ENCODE measurements around the gene FBXO28.

The FBXO28 gene

GRCh38 chr1:224092601-224093000 lies 21.3 kb upstream of the FBXO28 start:
- H3K4me1 ChIP-seq (ENCODE audit: control insufficient read depth, insufficient read depth, low read length, poor library complexity, severe bottlenecking) = no peaks in the 10 kb centered on the region
- H3K27me3 ChIP-seq (replicated peaks; ENCODE audit: control insufficient read depth, insufficient read depth, low read length, poor library complexity, severe bottlenecking) = no peaks in the 10 kb centered on the region
- no peak overlapping the region for H3K27ac ChIP-seq (ENCODE audit: insufficient read depth, low read length, poor library complexity, severe bottlenecking)
- H3K36me3 ChIP-seq (ENCODE audit: control insufficient read depth, insufficient read depth, low read length) = no peaks in the 10 kb centered on the region
- no peak for DNase-seq
- no peak overlapping the region for H3K4me3 ChIP-seq (ENCODE audit: insufficient read depth, low read depth, low read length, poor library complexity, severe bottlenecking)
- no peaks in the 10 kb centered on the region for H3K9me3 ChIP-seq (ENCODE audit: control insufficient read depth, low read length)

- Histone ChIP-seq H3K9me3 (ENCODE audit: control insufficient read depth, low read length) (no peaks in the 10 kb centered on the region), H3K27me3 (replicated peaks; ENCODE audit: control insufficient read depth, insufficient read depth, low read length, poor library complexity, severe bottlenecking) (no peaks in the 10 kb centered on the region), H3K36me3 (ENCODE audit: control insufficient read depth, insufficient read depth, low read length) (no peaks in the 10 kb centered on the region), H3K27ac (ENCODE audit: insufficient read depth, low read length, poor library complexity, severe bottlenecking) (no peak overlapping the region), H3K4me3 (ENCODE audit: insufficient read depth, low read depth, low read length, poor library complexity, severe bottlenecking) (no peak overlapping the region), H3K4me1 (ENCODE audit: control insufficient read depth, insufficient read depth, low read length, poor library complexity, severe bottlenecking) (no peaks in the 10 kb centered on the region)
- DNase-seq = no peak
Measured at GRCh38 chr1:224095339-224095738, 18.6 kb upstream of the FBXO28 start.

- Histone ChIP-seq H3K36me3 (ENCODE audit: control insufficient read depth, insufficient read depth, low read length) (no peaks in the 10 kb centered on the region), H3K27ac (ENCODE audit: insufficient read depth, low read length, poor library complexity, severe bottlenecking) (no peak overlapping the region), H3K4me1 (ENCODE audit: control insufficient read depth, insufficient read depth, low read length, poor library complexity, severe bottlenecking) (no peaks in the 10 kb centered on the region), H3K4me3 (ENCODE audit: insufficient read depth, low read depth, low read length, poor library complexity, severe bottlenecking) (no peak overlapping the region), H3K27me3 (replicated peaks; ENCODE audit: control insufficient read depth, insufficient read depth, low read length, poor library complexity, severe bottlenecking) (no peaks in the 10 kb centered on the region), H3K9me3 (ENCODE audit: control insufficient read depth, low read length) (no peaks in the 10 kb centered on the region)
- no peak for DNase-seq
Measured at GRCh38 chr1:224095867-224096266, 18.0 kb upstream of the FBXO28 start.

- Histone ChIP-seq H3K27me3 (replicated peaks; ENCODE audit: control insufficient read depth, insufficient read depth, low read length, poor library complexity, severe bottlenecking) (no peaks in the 10 kb centered on the region), H3K27ac (ENCODE audit: insufficient read depth, low read length, poor library complexity, severe bottlenecking) (no peak overlapping the region), H3K36me3 (ENCODE audit: control insufficient read depth, insufficient read depth, low read length) (no peaks in the 10 kb centered on the region), H3K4me1 (ENCODE audit: control insufficient read depth, insufficient read depth, low read length, poor library complexity, severe bottlenecking) (no peaks in the 10 kb centered on the region), H3K9me3 (ENCODE audit: control insufficient read depth, low read length) (no peaks in the 10 kb centered on the region), H3K4me3 (ENCODE audit: insufficient read depth, low read depth, low read length, poor library complexity, severe bottlenecking) (no peak overlapping the region)
- no peak for DNase-seq
Measured at GRCh38 chr1:224096773-224097172, 17.1 kb upstream of the FBXO28 start.

- H3K36me3 ChIP-seq (ENCODE audit: control insufficient read depth, insufficient read depth, low read length) = no peaks in the 10 kb centered on the region
- no peaks in the 10 kb centered on the region for H3K9me3 ChIP-seq (ENCODE audit: control insufficient read depth, low read length)
- no peak overlapping the region for H3K27ac ChIP-seq (ENCODE audit: insufficient read depth, low read length, poor library complexity, severe bottlenecking)
- no peaks in the 10 kb centered on the region for H3K4me1 ChIP-seq (ENCODE audit: control insufficient read depth, insufficient read depth, low read length, poor library complexity, severe bottlenecking)
- no peaks in the 10 kb centered on the region for H3K27me3 ChIP-seq (replicated peaks; ENCODE audit: control insufficient read depth, insufficient read depth, low read length, poor library complexity, severe bottlenecking)
- DNase-seq = no peak
- H3K4me3 ChIP-seq (ENCODE audit: insufficient read depth, low read depth, low read length, poor library complexity, severe bottlenecking) = no peak overlapping the region
Measured at GRCh38 chr1:224098007-224098406, 15.9 kb upstream of the FBXO28 start.

GRCh38 chr1:224106568-224107281 lies 7.2 kb upstream of the FBXO28 start:
- Histone ChIP-seq H3K9me3 (ENCODE audit: control insufficient read depth, low read length) (no peaks in the 10 kb centered on the region), H3K27ac (ENCODE audit: insufficient read depth, low read length, poor library complexity, severe bottlenecking) (no peak overlapping the region), H3K36me3 (ENCODE audit: control insufficient read depth, insufficient read depth, low read length) (no peaks in the 10 kb centered on the region), H3K4me3 (ENCODE audit: insufficient read depth, low read depth, low read length, poor library complexity, severe bottlenecking) (no peak overlapping the region), H3K4me1 (ENCODE audit: control insufficient read depth, insufficient read depth, low read length, poor library complexity, severe bottlenecking) (no peaks in the 10 kb centered on the region), H3K27me3 (replicated peaks; ENCODE audit: control insufficient read depth, insufficient read depth, low read length, poor library complexity, severe bottlenecking) (no peaks in the 10 kb centered on the region)
- DNase-seq = no peak

GRCh38 chr1:224107282-224107625 lies 6.7 kb upstream of the FBXO28 start:
- H3K9me3 ChIP-seq (ENCODE audit: control insufficient read depth, low read length) = no peaks in the 10 kb centered on the region
- no peak for DNase-seq
- H3K4me3 ChIP-seq (ENCODE audit: insufficient read depth, low read depth, low read length, poor library complexity, severe bottlenecking) = no peak overlapping the region
- no peaks in the 10 kb centered on the region for H3K36me3 ChIP-seq (ENCODE audit: control insufficient read depth, insufficient read depth, low read length)
- H3K27me3 ChIP-seq (replicated peaks; ENCODE audit: control insufficient read depth, insufficient read depth, low read length, poor library complexity, severe bottlenecking) = no peaks in the 10 kb centered on the region
- H3K27ac ChIP-seq (ENCODE audit: insufficient read depth, low read length, poor library complexity, severe bottlenecking) = no peak overlapping the region
- H3K4me1 ChIP-seq (ENCODE audit: control insufficient read depth, insufficient read depth, low read length, poor library complexity, severe bottlenecking) = no peaks in the 10 kb centered on the region

GRCh38 chr1:224108991-224109390 lies 4.9 kb upstream of the FBXO28 start:
- DNase-seq = no peak
- no peaks in the 10 kb centered on the region for H3K27me3 ChIP-seq (replicated peaks; ENCODE audit: control insufficient read depth, insufficient read depth, low read length, poor library complexity, severe bottlenecking)
- no peak overlapping the region for H3K4me3 ChIP-seq (ENCODE audit: insufficient read depth, low read depth, low read length, poor library complexity, severe bottlenecking)
- H3K4me1 ChIP-seq (ENCODE audit: control insufficient read depth, insufficient read depth, low read length, poor library complexity, severe bottlenecking) = peaks cover 3% of the 10 kb centered on the region
- H3K9me3 ChIP-seq (ENCODE audit: control insufficient read depth, low read length) = no peaks in the 10 kb centered on the region
- H3K27ac ChIP-seq (ENCODE audit: insufficient read depth, low read length, poor library complexity, severe bottlenecking) = no peak overlapping the region
- H3K36me3 ChIP-seq (ENCODE audit: control insufficient read depth, insufficient read depth, low read length) = no peaks in the 10 kb centered on the region

- Histone ChIP-seq H3K36me3 (ENCODE audit: control insufficient read depth, insufficient read depth, low read length) (no peaks in the 10 kb centered on the region), H3K4me1 (ENCODE audit: control insufficient read depth, insufficient read depth, low read length, poor library complexity, severe bottlenecking) (peaks cover 8% of the 10 kb centered on the region), H3K4me3 (ENCODE audit: insufficient read depth, low read depth, low read length, poor library complexity, severe bottlenecking) (no peak overlapping the region), H3K9me3 (ENCODE audit: control insufficient read depth, low read length) (no peaks in the 10 kb centered on the region), H3K27ac (ENCODE audit: insufficient read depth, low read length, poor library complexity, severe bottlenecking) (no peak overlapping the region), H3K27me3 (replicated peaks; ENCODE audit: control insufficient read depth, insufficient read depth, low read length, poor library complexity, severe bottlenecking) (no peaks in the 10 kb centered on the region)
- DNase-seq = no peak
Measured at GRCh38 chr1:224109981-224110380, 3.9 kb upstream of the FBXO28 start.

GRCh38 chr1:224113005-224113404 lies 906 bp upstream of the FBXO28 start:
- peaks cover 13% of the 10 kb centered on the region for H3K4me1 ChIP-seq (ENCODE audit: control insufficient read depth, insufficient read depth, low read length, poor library complexity, severe bottlenecking)
- no peaks in the 10 kb centered on the region for H3K9me3 ChIP-seq (ENCODE audit: control insufficient read depth, low read length)
- H3K27ac ChIP-seq (ENCODE audit: insufficient read depth, low read length, poor library complexity, severe bottlenecking) = no peak overlapping the region
- H3K36me3 ChIP-seq (ENCODE audit: control insufficient read depth, insufficient read depth, low read length) = no peaks in the 10 kb centered on the region
- no peak overlapping the region for H3K4me3 ChIP-seq (ENCODE audit: insufficient read depth, low read depth, low read length, poor library complexity, severe bottlenecking)
- DNase-seq = no peak
- no peaks in the 10 kb centered on the region for H3K27me3 ChIP-seq (replicated peaks; ENCODE audit: control insufficient read depth, insufficient read depth, low read length, poor library complexity, severe bottlenecking)

Data from effector memory CD4-positive, alpha-beta T cell (primary cell).